Measurements from ENCODE around the gene THSD7A. TPM values are rescaled to one million over a fixed set of nuclear protein-coding genes. Genes with fewer than 3 reads are reported as not detected.
A peak's percentile ranks its signal among the peaks of the same experiment; 100 is the strongest.

THSD7A gene
- total RNA-seq, 1 donor from 2014 or later: 0.28 TPM

DNA sequence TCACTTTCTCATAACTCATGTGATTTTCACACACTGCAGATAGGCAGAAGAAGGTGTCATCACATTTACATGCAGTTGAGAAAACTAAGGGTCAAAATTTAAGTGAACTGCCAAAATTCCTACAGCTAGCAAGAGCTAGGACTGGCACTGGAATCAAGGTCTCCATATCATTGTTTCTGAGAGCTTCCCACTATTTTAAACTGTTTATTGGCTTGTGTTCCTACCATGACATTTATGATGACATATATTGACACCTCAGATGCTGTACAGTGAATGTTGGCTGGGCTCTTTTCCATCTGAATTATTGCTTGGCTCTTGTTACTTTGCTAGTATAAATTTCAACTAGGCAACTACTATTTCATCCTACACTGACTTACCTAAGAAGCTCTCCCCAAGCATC, 2.0 kb downstream of the THSD7A start:
- Histone ChIP-seq H3K4me2 (no peak overlapping the region), H3F3A (ENCODE audit: low read depth) (peaks cover 15% of the 10 kb centered on the region), H3K9ac (no peak overlapping the region), H3K4me3 (no peak overlapping the region), H2AFZ (replicated peaks) (no peak overlapping the region), H3K4me1 (peaks cover 13% of the 10 kb centered on the region), H3K79me2 (ENCODE audit: low read depth) (no peaks in the 10 kb centered on the region), H3K36me3 (no peaks in the 10 kb centered on the region), H3K9me3 (ENCODE audit: low read depth) (no peaks in the 10 kb centered on the region), H3K27ac (no peak overlapping the region), H3K27me3 (peaks cover 37% of the 10 kb centered on the region), H4K20me1 (ENCODE audit: low read depth) (no peaks in the 10 kb centered on the region)
- Mint-ChIP-seq H3K4me1 (peaks cover 21% of the 10 kb centered on the region), H3K4me3 (peak overlapping the region; percentile 48), H3K36me3 (no peaks in the 10 kb centered on the region), H3K9me3 (no peaks in the 10 kb centered on the region), H3K27me3 (ENCODE audit: insufficient read depth, low read depth) (peaks cover 2% of the 10 kb centered on the region), H3K27ac (no peak overlapping the region)
- TF ChIP-seq, protein P1, sequence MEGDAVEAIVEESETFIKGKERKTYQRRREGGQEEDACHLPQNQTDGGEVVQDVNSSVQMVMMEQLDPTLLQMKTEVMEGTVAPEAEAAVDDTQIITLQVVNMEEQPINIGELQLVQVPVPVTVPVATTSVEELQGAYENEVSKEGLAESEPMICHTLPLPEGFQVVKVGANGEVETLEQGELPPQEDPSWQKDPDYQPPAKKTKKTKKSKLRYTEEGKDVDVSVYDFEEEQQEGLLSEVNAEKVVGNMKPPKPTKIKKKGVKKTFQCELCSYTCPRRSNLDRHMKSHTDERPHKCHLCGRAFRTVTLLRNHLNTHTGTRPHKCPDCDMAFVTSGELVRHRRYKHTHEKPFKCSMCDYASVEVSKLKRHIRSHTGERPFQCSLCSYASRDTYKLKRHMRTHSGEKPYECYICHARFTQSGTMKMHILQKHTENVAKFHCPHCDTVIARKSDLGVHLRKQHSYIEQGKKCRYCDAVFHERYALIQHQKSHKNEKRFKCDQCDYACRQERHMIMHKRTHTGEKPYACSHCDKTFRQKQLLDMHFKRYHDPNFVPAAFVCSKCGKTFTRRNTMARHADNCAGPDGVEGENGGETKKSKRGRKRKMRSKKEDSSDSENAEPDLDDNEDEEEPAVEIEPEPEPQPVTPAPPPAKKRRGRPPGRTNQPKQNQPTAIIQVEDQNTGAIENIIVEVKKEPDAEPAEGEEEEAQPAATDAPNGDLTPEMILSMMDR (IDR thresholded peaks at IDR 0.05): no peak
- no peak for TF ChIP-seq EZH2phosphoT487 (IDR thresholded peaks at IDR 0.05)
- no peak for TF ChIP-seq EZH2 (IDR thresholded peaks at IDR 0.05)
- no peak for DNase-seq (ENCODE audit: low spot score)

- H3K4me3 ChIP-seq: no peak overlapping the region
- no peak overlapping the region for H2AFZ ChIP-seq (replicated peaks)
- H3K27me3 Mint-ChIP-seq (ENCODE audit: insufficient read depth, low read depth): no peaks in the 10 kb centered on the region
- H3K9me3 ChIP-seq (ENCODE audit: low read depth): no peaks in the 10 kb centered on the region
- TF ChIP-seq EZH2phosphoT487 (IDR thresholded peaks at IDR 0.05) (no peak), EZH2 (IDR thresholded peaks at IDR 0.05) (no peak)
- TF ChIP-seq, protein P1 (IDR thresholded peaks at IDR 0.05): no peak
- no peaks in the 10 kb centered on the region for H4K20me1 ChIP-seq (ENCODE audit: low read depth)
- H3K36me3 ChIP-seq: no peaks in the 10 kb centered on the region
- no peaks in the 10 kb centered on the region for H3K4me1 ChIP-seq
- no peaks in the 10 kb centered on the region for H3K79me2 ChIP-seq (ENCODE audit: low read depth)
- H3K4me3 Mint-ChIP-seq: no peak overlapping the region
- H3K4me2 ChIP-seq: no peak overlapping the region
- H3K27ac Mint-ChIP-seq: no peak overlapping the region
- peaks cover 4% of the 10 kb centered on the region for H3K4me1 Mint-ChIP-seq
- H3K27ac ChIP-seq: no peak overlapping the region
- no peaks in the 10 kb centered on the region for H3K36me3 Mint-ChIP-seq
- H3K9ac ChIP-seq: no peak overlapping the region
- peaks cover 7% of the 10 kb centered on the region for H3K9me3 Mint-ChIP-seq
- no peak for DNase-seq (ENCODE audit: low spot score)
- no peaks in the 10 kb centered on the region for H3K27me3 ChIP-seq
- no peaks in the 10 kb centered on the region for H3F3A ChIP-seq (ENCODE audit: low read depth)
Measured at GRCh38 chr7:11819947-11820346, 12.1 kb downstream of the THSD7A start.

DNA sequence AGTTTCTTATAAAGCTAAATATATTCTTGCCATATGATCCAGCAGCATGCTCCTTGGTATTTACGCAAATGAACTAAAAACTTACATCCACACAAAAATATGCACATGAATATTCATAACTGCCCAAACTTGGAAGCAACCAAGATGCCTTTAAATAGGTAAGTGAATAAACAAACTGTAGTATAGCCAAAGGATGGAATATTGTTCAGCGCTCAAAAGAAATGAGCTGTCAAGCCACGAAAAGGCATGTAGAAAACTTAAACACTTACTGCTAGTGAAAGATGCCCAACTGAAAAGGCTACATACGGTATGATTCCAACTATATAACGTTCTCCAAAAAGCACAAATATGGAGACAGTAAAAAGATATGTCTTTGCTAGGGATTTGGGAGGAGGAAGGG, 12.7 kb downstream of the THSD7A start:
- DNase-seq (ENCODE audit: low spot score): no peak
- Mint-ChIP-seq H3K27ac (no peak overlapping the region), H3K9me3 (peaks cover 7% of the 10 kb centered on the region), H3K27me3 (ENCODE audit: insufficient read depth, low read depth) (no peaks in the 10 kb centered on the region), H3K4me1 (peaks cover 4% of the 10 kb centered on the region), H3K36me3 (no peaks in the 10 kb centered on the region), H3K4me3 (no peak overlapping the region)
- Histone ChIP-seq H3K4me2 (no peak overlapping the region), H3F3A (ENCODE audit: low read depth) (no peaks in the 10 kb centered on the region), H3K9ac (no peak overlapping the region), H3K36me3 (no peaks in the 10 kb centered on the region), H3K27ac (no peak overlapping the region), H4K20me1 (ENCODE audit: low read depth) (no peaks in the 10 kb centered on the region), H3K4me3 (no peak overlapping the region), H3K27me3 (no peaks in the 10 kb centered on the region), H3K79me2 (ENCODE audit: low read depth) (no peaks in the 10 kb centered on the region), H2AFZ (replicated peaks) (no peak overlapping the region), H3K9me3 (ENCODE audit: low read depth) (no peaks in the 10 kb centered on the region), H3K4me1 (no peaks in the 10 kb centered on the region)
- TF ChIP-seq EZH2 (IDR thresholded peaks at IDR 0.05) (no peak), EZH2phosphoT487 (IDR thresholded peaks at IDR 0.05) (no peak)
- TF ChIP-seq, protein P1 (IDR thresholded peaks at IDR 0.05): no peak

Measured in neural progenitor cell (in vitro differentiated cells).